ENCODE data around the gene ITGAE.
"Not testable (repeated sequence)": the region's sequence is repeated elsewhere in the genome, so short reads cannot be mapped to it uniquely, and the experiment has no call there.

Gene ITGAE

GRCh38 chr17:3845291-3845620 lies 44.3 kb upstream of the ITGAE start:
- Histone ChIP-seq H2AK5ac (ENCODE audit: low read length) (no peak overlapping the region), H2BK120ac (ENCODE audit: low read depth, low read length) (no peak overlapping the region), H3K79me1 (ENCODE audit: low read length) (peaks cover 5% of the 10 kb centered on the region), H3K79me2 (ENCODE audit: control insufficient read depth, insufficient read depth, low read length) (peaks cover 26% of the 10 kb centered on the region), H2BK5ac (ENCODE audit: low read length) (no peak overlapping the region), H3K4me1 (ENCODE audit: control insufficient read depth, low read depth, low read length) (no peaks in the 10 kb centered on the region), H3K56ac (ENCODE audit: low read length) (peak overlapping the region; percentile 98), H3K27ac (ENCODE audit: low read depth, low read length) (no peak overlapping the region), H3K18ac (ENCODE audit: low read length) (peak overlapping the region; percentile 97), H2BK15ac (replicated peaks; ENCODE audit: low read depth) (no peak overlapping the region), H3K27me3 (ENCODE audit: insufficient read depth, low read length, poor library complexity) (no peaks in the 10 kb centered on the region), H3K23ac (ENCODE audit: low read length) (no peak overlapping the region), H4K5ac (ENCODE audit: low read length) (no peak overlapping the region), H3K4me3 (ENCODE audit: low read length) (peak overlapping the region; percentile 92), H3K36me3 (ENCODE audit: control insufficient read depth, insufficient read depth, low read length) (peaks cover 2% of the 10 kb centered on the region), H3K9ac (ENCODE audit: low read length) (peak overlapping the region; percentile 96), H3K4ac (ENCODE audit: low read depth, low read length) (no peak overlapping the region), H3K4me2 (ENCODE audit: low read length) (peak overlapping the region; percentile 84), H4K8ac (ENCODE audit: low read depth, low read length) (no peak overlapping the region)
- peak; percentile 55 for DNase-seq
- WGBS (ENCODE audit: extremely low coverage, insufficient coverage, low lambda C conversion rate), result no CpG with 5 or more reads among the region's 8 CpGs

GRCh38 chr17:3844556-3844955 lies 43.6 kb upstream of the ITGAE start:
- WGBS (ENCODE audit: extremely low coverage, insufficient coverage, low lambda C conversion rate), result no CpG with 5 or more reads among the region's 19 CpGs

GRCh38 chr17:3843935-3844516 lies 43.0 kb upstream of the ITGAE start:
- H3K4me1 ChIP-seq (ENCODE audit: control insufficient read depth, low read depth, low read length), result no peaks in the 10 kb centered on the region
- no peaks in the 10 kb centered on the region for H3K27me3 ChIP-seq (ENCODE audit: insufficient read depth, low read length, poor library complexity)
- H3K18ac ChIP-seq (ENCODE audit: low read length), result no peak overlapping the region
- H2BK5ac ChIP-seq (ENCODE audit: low read length), result no peak overlapping the region
- H4K5ac ChIP-seq (ENCODE audit: low read length), result no peak overlapping the region
- peaks cover 9% of the 10 kb centered on the region for H3K79me1 ChIP-seq (ENCODE audit: low read length)
- no peak overlapping the region for H2BK15ac ChIP-seq (replicated peaks; ENCODE audit: low read depth)
- no peak overlapping the region for H3K56ac ChIP-seq (ENCODE audit: low read length)
- H3K4me2 ChIP-seq (ENCODE audit: low read length), result no peak overlapping the region
- H2BK120ac ChIP-seq (ENCODE audit: low read depth, low read length), result no peak overlapping the region
- WGBS (ENCODE audit: extremely low coverage, insufficient coverage, low lambda C conversion rate), result no CpG with 5 or more reads among the region's 3 CpGs
- peaks cover 6% of the 10 kb centered on the region for H3K36me3 ChIP-seq (ENCODE audit: control insufficient read depth, insufficient read depth, low read length)
- peak; percentile 81 for DNase-seq
- no peak overlapping the region for H2AK5ac ChIP-seq (ENCODE audit: low read length)
- no peak overlapping the region for H4K8ac ChIP-seq (ENCODE audit: low read depth, low read length)
- no peak overlapping the region for H3K23ac ChIP-seq (ENCODE audit: low read length)
- no peak overlapping the region for H3K27ac ChIP-seq (ENCODE audit: low read depth, low read length)
- H3K4ac ChIP-seq (ENCODE audit: low read depth, low read length), result no peak overlapping the region
- H3K79me2 ChIP-seq (ENCODE audit: control insufficient read depth, insufficient read depth, low read length), result peaks cover 31% of the 10 kb centered on the region
- no peak overlapping the region for H3K9ac ChIP-seq (ENCODE audit: low read length)
- H3K4me3 ChIP-seq (ENCODE audit: low read length), result no peak overlapping the region

More at GRCh38 chr17:3844556-3844955, 43.6 kb upstream of the ITGAE start:
- H3K23ac ChIP-seq (ENCODE audit: low read length); H4K5ac ChIP-seq (ENCODE audit: low read length); H3K36me3 ChIP-seq (ENCODE audit: control insufficient read depth, insufficient read depth, low read length); H3K9ac ChIP-seq (ENCODE audit: low read length); DNase-seq; H3K4me3 ChIP-seq (ENCODE audit: low read length); H3K18ac ChIP-seq (ENCODE audit: low read length); H3K27ac ChIP-seq (ENCODE audit: low read depth, low read length); H3K56ac ChIP-seq (ENCODE audit: low read length); H2AK5ac ChIP-seq (ENCODE audit: low read length); H2BK120ac ChIP-seq (ENCODE audit: low read depth, low read length); H2BK15ac ChIP-seq (replicated peaks; ENCODE audit: low read depth); H3K4me1 ChIP-seq (ENCODE audit: control insufficient read depth, low read depth, low read length); H4K8ac ChIP-seq (ENCODE audit: low read depth, low read length); H3K4ac ChIP-seq (ENCODE audit: low read depth, low read length); H3K27me3 ChIP-seq (ENCODE audit: insufficient read depth, low read length, poor library complexity); H3K4me2 ChIP-seq (ENCODE audit: low read length); H2BK5ac ChIP-seq (ENCODE audit: low read length); H3K79me1 ChIP-seq (ENCODE audit: low read length): not testable (repeated sequence)
- peaks cover 31% of the 10 kb centered on the region for H3K79me2 ChIP-seq (ENCODE audit: control insufficient read depth, insufficient read depth, low read length)

- no peak for DNase-seq
- H3K27me3 ChIP-seq (ENCODE audit: insufficient read depth, low read length, poor library complexity), result no peaks in the 10 kb centered on the region
Observed at GRCh38 chr17:3838206-3838605, 37.2 kb upstream of the ITGAE start.

GRCh38 chr17:3836551-3836950 lies 35.6 kb upstream of the ITGAE start:
- no peak overlapping the region for H3K4ac ChIP-seq (ENCODE audit: low read depth, low read length)
- H2AK5ac ChIP-seq (ENCODE audit: low read length), result no peak overlapping the region
- no peak overlapping the region for H3K4me2 ChIP-seq (ENCODE audit: low read length)
- H3K4me1 ChIP-seq (ENCODE audit: control insufficient read depth, low read depth, low read length), result no peaks in the 10 kb centered on the region
- no peak overlapping the region for H3K56ac ChIP-seq (ENCODE audit: low read length)
- peaks cover 25% of the 10 kb centered on the region for H3K79me1 ChIP-seq (ENCODE audit: low read length)
- no peak for DNase-seq
- no peak overlapping the region for H3K27ac ChIP-seq (ENCODE audit: low read depth, low read length)
- H2BK5ac ChIP-seq (ENCODE audit: low read length), result no peak overlapping the region
- H4K8ac ChIP-seq (ENCODE audit: low read depth, low read length), result no peak overlapping the region
- H3K79me2 ChIP-seq (ENCODE audit: control insufficient read depth, insufficient read depth, low read length), result peaks cover 19% of the 10 kb centered on the region
- no peak overlapping the region for H3K9ac ChIP-seq (ENCODE audit: low read length)
- H2BK15ac ChIP-seq (replicated peaks; ENCODE audit: low read depth), result no peak overlapping the region
- peaks cover 14% of the 10 kb centered on the region for H3K36me3 ChIP-seq (ENCODE audit: control insufficient read depth, insufficient read depth, low read length)
- no peak overlapping the region for H4K5ac ChIP-seq (ENCODE audit: low read length)
- WGBS (ENCODE audit: extremely low coverage, insufficient coverage, low lambda C conversion rate), result no CpG with 5 or more reads among the region's 10 CpGs
- no peak overlapping the region for H3K23ac ChIP-seq (ENCODE audit: low read length)
- no peak overlapping the region for H3K4me3 ChIP-seq (ENCODE audit: low read length)
- no peaks in the 10 kb centered on the region for H3K27me3 ChIP-seq (ENCODE audit: insufficient read depth, low read length, poor library complexity)
- H3K18ac ChIP-seq (ENCODE audit: low read length), result no peak overlapping the region
- H2BK120ac ChIP-seq (ENCODE audit: low read depth, low read length), result no peak overlapping the region

More at GRCh38 chr17:3838206-3838605, 37.2 kb upstream of the ITGAE start:
- Histone ChIP-seq H3K23ac (ENCODE audit: low read length) (no peak overlapping the region), H2BK15ac (replicated peaks; ENCODE audit: low read depth) (no peak overlapping the region), H4K8ac (ENCODE audit: low read depth, low read length) (no peak overlapping the region), H3K27ac (ENCODE audit: low read depth, low read length) (no peak overlapping the region), H2BK5ac (ENCODE audit: low read length) (no peak overlapping the region), H2AK5ac (ENCODE audit: low read length) (no peak overlapping the region), H3K4me3 (ENCODE audit: low read length) (no peak overlapping the region), H3K4me1 (ENCODE audit: control insufficient read depth, low read depth, low read length) (no peaks in the 10 kb centered on the region), H3K4ac (ENCODE audit: low read depth, low read length) (no peak overlapping the region), H3K79me2 (ENCODE audit: control insufficient read depth, insufficient read depth, low read length) (peaks cover 20% of the 10 kb centered on the region), H2BK120ac (ENCODE audit: low read depth, low read length) (no peak overlapping the region), H3K79me1 (ENCODE audit: low read length) (peaks cover 25% of the 10 kb centered on the region), H3K36me3 (ENCODE audit: control insufficient read depth, insufficient read depth, low read length) (peaks cover 15% of the 10 kb centered on the region), H3K9ac (ENCODE audit: low read length) (no peak overlapping the region), H4K5ac (ENCODE audit: low read length) (no peak overlapping the region), H3K4me2 (ENCODE audit: low read length) (no peak overlapping the region), H3K56ac (ENCODE audit: low read length) (no peak overlapping the region), H3K18ac (ENCODE audit: low read length) (no peak overlapping the region)
- no CpG with 5 or more reads among the region's 12 CpGs for WGBS (ENCODE audit: extremely low coverage, insufficient coverage, low lambda C conversion rate)
